RWPE1 (cell line): ENCODE data around the gene ASTN2.

Experiments used
- CTCF ChIA-PET: fragments of 350-600 bp; sonication (Branson Sonifier 250); formaldehyde crosslinking; extraction: SDS; loops from one replicate; lab custom pipeline; 2021; lab: Yijun Ruan, JAX
- POLR2A ChIA-PET: fragments of 400-600 bp; formaldehyde crosslinking; extraction: SDS; loops from one replicate; lab custom pipeline; 2020; ENCODE audit warnings: antibody characterized with exemption; ENCODE audit not compliant: low non-redundant PET; lab: Yijun Ruan, JAX
- DNase-seq: peaks from one replicate; pipeline ENCODE4 v3.0.0; 2012; ENCODE audit warnings: low spot score
- H3K27ac ChIP-seq: fragments of 450-650 bp; 2 replicates; pipeline ENCODE4 v1.5.1; 2017
- CTCF ChIP-seq: fragments of 450-650 bp; conservative IDR thresholded peaks from 2 replicates; pipeline ENCODE4 v1.5.1; 2017; ENCODE audit warnings: low read depth, mild to moderate bottlenecking

ASTN2 gene

GRCh38 chr9:117414906-117415331 is at the start of gene ASTN2:
ASTN2 (minus strand) TSS chr9:117415057; CDS start chr9:117414938, 119 bp downstream.
- no peak for TF ChIP-seq CTCF
- CTCF ChIA-PET: interaction anchor here (2.0 kb wide), 1 partner anchor 678 kb away, joined by 10 read pairs; no protein-coding TSS in a partner anchor
- H3K27ac ChIP-seq: no peak within 1 kb of the TSS
- POLR2A ChIA-PET: no interaction called here
- peak; percentile 27 for DNase-seq

- ChIA-PET CTCF (interaction anchor here (1.2 kb wide), 1 partner anchor 25 kb away, joined by 3 read pairs; no protein-coding TSS in a partner anchor), POLR2A (no interaction called here)
- no peak for TF ChIP-seq CTCF
- DNase-seq: no peak
- H3K27ac ChIP-seq: no peak overlapping the region
Observed at GRCh38 chr9:117462861-117463260, 48.0 kb upstream of the ASTN2 start.

- H3K27ac ChIP-seq: no peak overlapping the region
- no peak for DNase-seq
- CTCF ChIA-PET: no interaction called here
- no peak for TF ChIP-seq CTCF
- POLR2A ChIA-PET: no interaction called here
Observed at GRCh38 chr9:117461386-117461785, 46.5 kb upstream of the ASTN2 start.

- no peak for DNase-seq
- H3K27ac ChIP-seq: no peak overlapping the region
- POLR2A ChIA-PET: no interaction called here
- no peak for TF ChIP-seq CTCF
- CTCF ChIA-PET: interaction anchor here (0.6 kb wide), 1 partner anchor 1560 kb away, joined by 4 read pairs; no protein-coding TSS in a partner anchor
Observed at GRCh38 chr9:117460743-117461142, 45.9 kb upstream of the ASTN2 start.

- CTCF ChIA-PET: no interaction called here
- POLR2A ChIA-PET: no interaction called here
- TF ChIP-seq CTCF: no peak
Observed at GRCh38 chr9:117459913-117460312, 45.1 kb upstream of the ASTN2 start.

GRCh38 chr9:117458066-117458465 is 43.2 kb upstream of the ASTN2 start:
- CTCF ChIA-PET: interaction anchor here (0.5 kb wide), 1 partner anchor 98 kb away, joined by 8 read pairs; no protein-coding TSS in a partner anchor
- no peak overlapping the region for H3K27ac ChIP-seq
- POLR2A ChIA-PET: no interaction called here
- no peak for TF ChIP-seq CTCF
- DNase-seq: no peak

More at GRCh38 chr9:117459913-117460312, 45.1 kb upstream of the ASTN2 start:
- DNase-seq: no peak
- H3K27ac ChIP-seq: no peak overlapping the region
